ENCODE results near the gene CABYR.

- TF ChIP-seq CTCF (IDR thresholded peaks at IDR 0.05) (no peak), ARID4B (CRISPR knock-in tag; IDR thresholded peaks at IDR 0.05; ENCODE audit: borderline replicate concordance) (no peak), CREM (CRISPR knock-in tag; IDR thresholded peaks at IDR 0.05) (no peak), PREB (CRISPR knock-in tag; IDR thresholded peaks at IDR 0.05; ENCODE audit: borderline replicate concordance) (no peak), TP53 (CRISPR knock-in tag; IDR thresholded peaks at IDR 0.05) (no peak)
These were observed 69.6 kb downstream of the CABYR start for GRCh38 chr18:24208270-24209035.
